Duodenal mucosa (tissue), 2 donors: ENCODE data around the gene HAX1.

Experiments
- H3K27ac ChIP-seq: one replicate; pipeline ENCODE4 v1.7.0; 2013; ENCODE audit warnings: low read depth, low read length
- H3K27me3 ChIP-seq, 2 donors: one replicate each; pipeline ENCODE4 v1.7.0; 2013; ENCODE audit warnings: low read length in 2 of 2, control low read depth in 1 of 2; ENCODE audit not compliant: insufficient read depth in 2 of 2, control insufficient read depth in 1 of 2
- H3K36me3 ChIP-seq, 2 donors: one replicate each; pipeline ENCODE4 v1.7.0; 2013; ENCODE audit warnings: low read length in 2 of 2, control low read depth in 1 of 2; ENCODE audit not compliant: insufficient read depth in 2 of 2, control insufficient read depth in 1 of 2
- H3K4me1 ChIP-seq, 2 donors: one replicate each; pipeline ENCODE4 v1.7.0; 2013; ENCODE audit warnings: low read length in 2 of 2, control low read depth in 1 of 2; ENCODE audit not compliant: insufficient read depth in 2 of 2, control insufficient read depth in 1 of 2
- H3K4me3 ChIP-seq, 2 donors: one replicate each; pipeline ENCODE4 v1.7.0; 2013; ENCODE audit warnings: low read length in 2 of 2, low read depth in 1 of 2
- H3K9ac ChIP-seq, 2 donors: one replicate each; pipeline ENCODE4 v1.7.0; 2013; ENCODE audit warnings: low read length in 2 of 2, low read depth in 1 of 2
- H3K9me3 ChIP-seq, 2 donors: one replicate each; pipeline ENCODE4 v1.7.0; 2013; ENCODE audit warnings: low read length in 2 of 2, control low read depth in 1 of 2; ENCODE audit not compliant: control insufficient read depth in 1 of 2

HAX1 gene

GRCh38 chr1:154240294-154240833 lies 32.1 kb upstream of the HAX1 start:
- no peaks in the 10 kb centered on the region for H3K9me3 ChIP-seq
- H3K36me3 ChIP-seq: peaks cover 42 to 90% of the 10 kb centered on the region in 2 donors
- H3K9ac ChIP-seq: no peak overlapping the region
- H3K4me3 ChIP-seq: no peak overlapping the region
- H3K4me1 ChIP-seq: no peaks in the 10 kb centered on the region
- H3K27ac ChIP-seq: no peak overlapping the region
- H3K27me3 ChIP-seq: no peaks in the 10 kb centered on the region

DNA sequence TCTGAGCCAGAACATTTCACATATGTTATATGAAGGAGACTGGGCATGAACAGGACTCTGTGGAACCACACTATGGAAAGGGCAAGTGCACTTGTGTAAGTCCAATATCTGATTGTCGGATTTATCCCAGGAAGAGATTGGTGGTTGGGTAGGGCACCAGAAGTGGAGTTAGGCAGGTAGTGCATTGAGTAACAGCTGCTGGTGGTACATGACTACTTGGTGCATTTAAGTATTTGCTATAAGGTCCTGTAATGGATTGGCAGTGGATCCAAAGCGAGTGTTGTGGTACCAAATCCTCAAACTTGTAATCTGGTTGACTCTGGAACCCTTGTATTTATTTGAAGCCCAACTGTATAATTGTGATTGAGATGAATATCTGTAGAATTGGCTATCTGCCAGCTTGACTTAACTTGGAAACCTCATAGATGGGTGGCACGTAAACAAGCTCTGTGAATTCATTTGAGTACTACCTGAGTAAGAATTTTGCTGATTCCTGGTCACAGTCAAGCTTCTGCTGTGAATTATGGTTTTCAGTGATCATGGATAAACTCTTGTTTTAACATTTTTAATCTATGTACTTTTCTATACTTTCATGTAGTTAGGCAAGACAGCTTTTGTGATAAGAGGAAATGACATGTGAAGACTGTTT lies 30.6 kb upstream of the HAX1 start:
- Histone ChIP-seq H3K4me3 (no peak overlapping the region), H3K36me3 (peaks cover 48 to 90% of the 10 kb centered on the region in 2 donors)

GRCh38 chr1:154253671-154254070 lies 18.8 kb upstream of the HAX1 start:
- H3K27ac ChIP-seq: no peak overlapping the region
- no peaks in the 10 kb centered on the region for H3K27me3 ChIP-seq
- H3K4me1 ChIP-seq: no peaks in the 10 kb centered on the region
- H3K9me3 ChIP-seq: no peaks in the 10 kb centered on the region
- peaks cover 70 to 94% of the 10 kb centered on the region in 2 donors for H3K36me3 ChIP-seq
- no peak overlapping the region for H3K4me3 ChIP-seq
- H3K9ac ChIP-seq: no peak overlapping the region

More for the DNA sequence above, 30.6 kb upstream of the HAX1 start:
- no peaks in the 10 kb centered on the region for H3K9me3 ChIP-seq
- H3K4me1 ChIP-seq: no peaks in the 10 kb centered on the region
- H3K27ac ChIP-seq: no peak overlapping the region
- no peak overlapping the region for H3K9ac ChIP-seq
- no peaks in the 10 kb centered on the region for H3K27me3 ChIP-seq

DNA sequence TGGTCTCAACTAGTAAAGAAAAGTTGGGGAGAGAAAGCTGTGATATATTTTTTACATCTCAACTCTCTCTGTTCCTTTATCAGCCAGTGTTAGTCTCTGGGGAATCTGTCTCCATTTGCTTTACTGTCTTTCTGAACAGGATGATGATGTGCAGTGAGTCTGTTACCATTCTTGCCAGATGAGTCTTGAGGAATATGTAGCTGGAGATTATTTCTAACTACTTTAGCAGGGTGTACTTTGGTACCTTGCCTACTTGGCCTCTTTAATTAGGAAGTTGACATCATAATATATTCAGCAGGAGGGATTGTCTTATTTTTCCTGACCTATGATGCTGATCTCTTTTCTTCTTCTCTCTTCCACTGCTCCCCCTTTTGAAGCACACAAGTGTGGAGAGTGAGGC lies 15.7 kb upstream of the HAX1 start:
- Histone ChIP-seq H3K9ac (no peak overlapping the region), H3K4me1 (no peaks in the 10 kb centered on the region), H3K36me3 (peaks cover 66 to 95% of the 10 kb centered on the region in 2 donors), H3K4me3 (no peak overlapping the region), H3K27ac (no peak overlapping the region), H3K27me3 (no peaks in the 10 kb centered on the region), H3K9me3 (no peaks in the 10 kb centered on the region)

- Histone ChIP-seq H3K9ac (no peak overlapping the region), H3K4me1 (no peaks in the 10 kb centered on the region), H3K27me3 (no peaks in the 10 kb centered on the region), H3K9me3 (no peaks in the 10 kb centered on the region), H3K4me3 (no peak overlapping the region), H3K27ac (no peak overlapping the region), H3K36me3 (peaks cover 66 to 100% of the 10 kb centered on the region in 2 donors)
These were observed 13.6 kb upstream of the HAX1 start for GRCh38 chr1:154258784-154259183.

GRCh38 chr1:154260127-154260526 lies 12.3 kb upstream of the HAX1 start:
- peaks cover 53 to 93% of the 10 kb centered on the region in 2 donors for H3K36me3 ChIP-seq
- no peaks in the 10 kb centered on the region for H3K4me1 ChIP-seq
- no peak overlapping the region for H3K27ac ChIP-seq
- H3K4me3 ChIP-seq: no peak overlapping the region
- no peaks in the 10 kb centered on the region for H3K27me3 ChIP-seq
- H3K9me3 ChIP-seq: no peaks in the 10 kb centered on the region
- no peak overlapping the region for H3K9ac ChIP-seq

DNA sequence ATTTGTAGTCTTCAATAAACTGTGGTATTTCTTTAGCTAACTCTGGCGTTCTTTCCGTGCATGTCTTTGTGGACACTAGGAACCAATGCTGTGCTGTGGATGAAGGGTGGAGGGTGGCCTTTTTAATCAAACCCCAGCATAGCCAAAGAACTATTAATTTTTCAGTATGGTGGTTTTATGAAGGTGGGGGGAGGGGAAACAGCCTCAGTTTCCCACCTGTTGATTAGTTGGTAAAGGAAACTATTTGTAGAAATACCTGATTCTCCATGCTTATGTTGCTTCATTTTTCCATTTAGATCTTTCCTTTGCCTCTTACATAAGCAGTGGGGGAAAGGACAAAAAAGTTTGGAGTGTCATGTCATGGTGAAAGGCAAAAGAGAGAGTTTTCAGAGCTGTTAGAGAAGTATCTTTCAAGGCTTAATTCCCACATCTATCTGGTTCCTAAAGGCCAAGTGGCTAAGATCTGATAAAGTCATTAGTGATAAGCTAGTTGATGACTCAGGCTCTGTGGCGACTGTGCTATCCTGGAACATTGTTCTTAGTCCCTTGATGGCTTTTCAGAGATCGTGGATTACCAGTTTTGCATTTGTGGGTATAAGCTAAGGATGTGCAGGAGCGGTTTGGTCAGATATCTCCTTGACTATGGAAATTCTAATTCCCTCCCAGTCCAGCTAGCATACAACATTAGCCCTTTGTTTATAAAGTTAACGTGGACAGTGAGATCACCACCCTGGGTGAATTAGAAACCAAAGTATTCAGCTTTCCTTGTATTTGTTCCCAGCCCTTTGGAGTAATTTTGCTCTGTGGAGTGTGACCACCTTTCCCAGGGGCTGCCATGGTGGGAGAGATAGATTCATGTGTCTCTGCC lies 8.7 kb upstream of the HAX1 start:
- Histone ChIP-seq H3K27ac (no peak overlapping the region), H3K4me3 (no peak overlapping the region), H3K9ac (no peak overlapping the region), H3K36me3 (peaks cover 35 to 78% of the 10 kb centered on the region in 2 donors), H3K9me3 (no peaks in the 10 kb centered on the region), H3K4me1 (no peaks in the 10 kb centered on the region), H3K27me3 (no peaks in the 10 kb centered on the region)

- Histone ChIP-seq H3K9me3 (no peaks in the 10 kb centered on the region), H3K36me3 (peaks cover 39 to 78% of the 10 kb centered on the region in 2 donors), H3K4me1 (no peaks in the 10 kb centered on the region), H3K9ac (no peak overlapping the region), H3K27me3 (no peaks in the 10 kb centered on the region), H3K4me3 (no peak overlapping the region), H3K27ac (no peak overlapping the region)
These were observed 8.0 kb upstream of the HAX1 start for GRCh38 chr1:154264454-154264853.

- no peak overlapping the region for H3K9ac ChIP-seq
- H3K27ac ChIP-seq: no peak overlapping the region
- H3K27me3 ChIP-seq: no peaks in the 10 kb centered on the region
- no peaks in the 10 kb centered on the region for H3K4me1 ChIP-seq
- H3K4me3 ChIP-seq: no peak overlapping the region
- peaks cover 32 to 74% of the 10 kb centered on the region in 2 donors for H3K36me3 ChIP-seq
- H3K9me3 ChIP-seq: no peaks in the 10 kb centered on the region
These were observed 6.8 kb upstream of the HAX1 start for GRCh38 chr1:154265586-154265985.

DNA sequence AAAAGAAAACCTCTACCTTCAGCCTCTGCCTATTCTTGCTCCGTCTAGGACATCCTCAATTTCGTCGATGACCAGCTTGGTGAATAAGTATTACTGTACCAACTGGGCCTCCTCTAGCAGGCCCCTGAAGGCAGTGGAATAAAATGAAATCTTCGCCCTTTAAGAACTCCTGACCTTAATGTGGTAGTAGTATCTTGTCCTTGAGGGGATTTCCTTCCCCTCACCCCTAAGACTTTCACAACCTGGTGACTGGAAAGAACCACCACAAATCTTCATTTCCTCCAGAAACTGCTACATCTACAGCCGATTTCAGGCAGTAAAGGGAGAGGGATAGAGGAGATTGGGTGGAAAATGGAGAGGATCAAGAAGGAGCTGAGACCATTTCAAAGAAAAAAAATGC lies 1.6 kb upstream of the HAX1 start:
- Histone ChIP-seq H3K27ac (no peak overlapping the region), H3K36me3 (peaks cover 25 to 42% of the 10 kb centered on the region in 2 donors), H3K9me3 (no peaks in the 10 kb centered on the region), H3K4me1 (peaks cover 0 to 17% of the 10 kb centered on the region in 2 donors), H3K9ac (no peak overlapping the region), H3K4me3 (no peak overlapping the region), H3K27me3 (no peaks in the 10 kb centered on the region)
